Measurements from ENCODE around the gene TMEM40.
"Not testable (repeated sequence)": the region's sequence is repeated elsewhere in the genome, so short reads cannot be mapped to it uniquely, and the experiment has no call there.

Gene TMEM40

DNA sequence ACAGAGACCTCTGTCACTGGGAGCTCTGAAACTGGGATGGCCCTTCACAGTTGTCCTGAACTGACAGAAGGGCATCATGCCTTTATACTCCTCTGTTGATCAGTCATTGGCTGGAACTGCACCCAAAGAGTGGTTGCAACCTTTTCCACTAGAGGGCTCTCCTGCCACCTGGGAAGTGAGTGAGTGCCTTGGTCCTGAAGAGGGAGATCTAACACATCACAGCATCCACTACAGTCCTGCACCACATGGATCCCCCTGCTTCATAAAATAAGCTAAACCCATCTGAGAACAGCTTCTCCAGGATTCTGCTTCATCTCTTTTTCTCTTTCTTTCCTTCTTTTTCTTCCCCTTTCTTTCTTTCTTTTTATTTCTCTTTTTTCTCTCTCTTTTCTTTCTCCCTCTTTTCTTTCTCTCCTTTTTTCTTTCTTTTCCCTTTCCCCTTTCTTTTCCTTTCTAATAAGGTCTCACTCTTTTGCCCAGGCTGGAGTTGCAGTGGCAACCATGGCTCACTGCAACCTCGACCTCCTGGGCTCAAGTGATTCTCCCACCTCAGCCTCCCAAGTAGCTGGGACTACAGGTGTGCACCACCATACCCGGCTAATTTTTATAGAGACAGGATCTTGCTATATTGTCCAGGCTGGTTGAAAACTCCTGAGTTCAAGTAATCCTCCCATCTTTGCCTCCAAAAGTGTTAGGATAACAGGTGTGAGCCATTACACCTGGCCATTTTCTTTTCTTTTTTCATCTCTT lies 52.4 kb downstream of the TMEM40 start:
- Histone ChIP-seq H3K36me3 (ENCODE audit: control insufficient read depth, insufficient read depth, low read length) (no peaks in the 10 kb centered on the region), H3K79me2 (peaks cover 4% of the 10 kb centered on the region), H3K4me2 (ENCODE audit: low read length) (no peak overlapping the region), H3K9ac (no peak overlapping the region), H3K27ac (no peak overlapping the region), H3K4me1 (no peaks in the 10 kb centered on the region), H3K4me3 (ENCODE audit: low read depth, low read length) (no peak overlapping the region), H2AFZ (peak overlapping the region; percentile 24), H3K27me3 (ENCODE audit: control insufficient read depth, insufficient read depth, low read length) (no peaks in the 10 kb centered on the region), H3K9me3 (ENCODE audit: control insufficient read depth, low read length) (no peaks in the 10 kb centered on the region)
- TF ChIP-seq, protein P1, sequence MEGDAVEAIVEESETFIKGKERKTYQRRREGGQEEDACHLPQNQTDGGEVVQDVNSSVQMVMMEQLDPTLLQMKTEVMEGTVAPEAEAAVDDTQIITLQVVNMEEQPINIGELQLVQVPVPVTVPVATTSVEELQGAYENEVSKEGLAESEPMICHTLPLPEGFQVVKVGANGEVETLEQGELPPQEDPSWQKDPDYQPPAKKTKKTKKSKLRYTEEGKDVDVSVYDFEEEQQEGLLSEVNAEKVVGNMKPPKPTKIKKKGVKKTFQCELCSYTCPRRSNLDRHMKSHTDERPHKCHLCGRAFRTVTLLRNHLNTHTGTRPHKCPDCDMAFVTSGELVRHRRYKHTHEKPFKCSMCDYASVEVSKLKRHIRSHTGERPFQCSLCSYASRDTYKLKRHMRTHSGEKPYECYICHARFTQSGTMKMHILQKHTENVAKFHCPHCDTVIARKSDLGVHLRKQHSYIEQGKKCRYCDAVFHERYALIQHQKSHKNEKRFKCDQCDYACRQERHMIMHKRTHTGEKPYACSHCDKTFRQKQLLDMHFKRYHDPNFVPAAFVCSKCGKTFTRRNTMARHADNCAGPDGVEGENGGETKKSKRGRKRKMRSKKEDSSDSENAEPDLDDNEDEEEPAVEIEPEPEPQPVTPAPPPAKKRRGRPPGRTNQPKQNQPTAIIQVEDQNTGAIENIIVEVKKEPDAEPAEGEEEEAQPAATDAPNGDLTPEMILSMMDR (IDR thresholded peaks at IDR 0.05), result peak; percentile 90

DNA sequence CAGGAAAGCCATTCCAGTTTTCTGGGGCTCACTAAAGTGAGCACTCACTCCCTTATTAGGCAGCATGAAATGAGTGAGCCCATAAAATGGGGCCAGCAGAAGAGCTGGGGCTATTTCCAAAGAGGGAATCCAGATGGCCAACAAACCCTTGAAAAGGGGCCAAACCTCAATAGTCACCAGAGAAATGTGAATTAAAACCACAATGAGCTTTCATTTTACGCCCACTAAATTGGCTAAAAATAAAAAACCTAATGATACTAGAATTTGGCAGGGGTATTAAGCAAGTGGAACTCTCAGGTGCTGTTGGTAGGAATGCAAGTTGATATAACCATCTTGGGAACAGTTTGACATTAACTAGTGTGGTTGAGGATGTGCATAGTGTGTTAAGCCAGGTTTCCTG lies 53.1 kb downstream of the TMEM40 start:
- Histone ChIP-seq H3K4me2 (ENCODE audit: low read length) (no peak overlapping the region), H2AFZ (peak overlapping the region; percentile 24), H3K4me1 (no peaks in the 10 kb centered on the region)

DNA sequence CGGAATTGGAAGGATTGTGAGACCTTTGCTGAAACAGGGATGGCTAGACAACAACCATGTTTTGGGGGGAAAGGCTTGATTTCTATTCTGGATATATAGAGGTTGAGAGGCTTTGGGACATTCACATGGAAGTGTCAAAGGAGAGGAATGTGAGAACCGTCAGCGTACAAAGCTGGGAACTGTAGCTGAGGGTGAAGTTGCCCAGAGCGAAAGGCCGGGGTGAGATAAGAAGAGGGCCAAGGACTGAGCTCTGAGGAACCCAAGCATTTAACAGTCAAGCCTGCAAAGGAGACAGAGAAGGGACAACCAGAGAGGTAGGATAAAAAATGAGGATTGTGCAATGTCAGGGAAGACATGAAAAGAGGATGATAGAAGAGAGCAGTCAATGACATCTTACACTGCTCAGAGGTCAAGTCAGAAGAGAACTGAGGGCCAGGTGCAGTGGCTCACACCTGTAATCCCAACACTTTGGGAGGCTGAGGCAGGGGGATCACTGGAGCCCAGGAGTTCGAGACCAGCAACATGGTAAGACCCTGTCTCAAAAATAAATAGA lies 53.6 kb downstream of the TMEM40 start:
- H3K9me3 ChIP-seq (ENCODE audit: control insufficient read depth, low read length), result no peaks in the 10 kb centered on the region
- peaks cover 4% of the 10 kb centered on the region for H3K79me2 ChIP-seq
- H2AFZ ChIP-seq, result no peak overlapping the region
- H3K4me2 ChIP-seq (ENCODE audit: low read length), result no peak overlapping the region
- H3K36me3 ChIP-seq (ENCODE audit: control insufficient read depth, insufficient read depth, low read length), result no peaks in the 10 kb centered on the region
- H3K4me3 ChIP-seq (ENCODE audit: low read depth, low read length), result no peak overlapping the region
- TF ChIP-seq, protein P1 (IDR thresholded peaks at IDR 0.05), result no peak
- no peaks in the 10 kb centered on the region for H3K27me3 ChIP-seq (ENCODE audit: control insufficient read depth, insufficient read depth, low read length)
- no peaks in the 10 kb centered on the region for H3K4me1 ChIP-seq
- no peak overlapping the region for H3K9ac ChIP-seq
- no peak overlapping the region for H3K27ac ChIP-seq

More for the DNA sequence above, 53.1 kb downstream of the TMEM40 start:
- Histone ChIP-seq H3K36me3 (ENCODE audit: control insufficient read depth, insufficient read depth, low read length) (no peaks in the 10 kb centered on the region), H3K27me3 (ENCODE audit: control insufficient read depth, insufficient read depth, low read length) (no peaks in the 10 kb centered on the region), H3K79me2 (peaks cover 4% of the 10 kb centered on the region), H3K9ac (no peak overlapping the region), H3K9me3 (ENCODE audit: control insufficient read depth, low read length) (no peaks in the 10 kb centered on the region), H3K27ac (no peak overlapping the region), H3K4me3 (ENCODE audit: low read depth, low read length) (no peak overlapping the region)
- TF ChIP-seq, protein P1 (IDR thresholded peaks at IDR 0.05), result no peak

DNA sequence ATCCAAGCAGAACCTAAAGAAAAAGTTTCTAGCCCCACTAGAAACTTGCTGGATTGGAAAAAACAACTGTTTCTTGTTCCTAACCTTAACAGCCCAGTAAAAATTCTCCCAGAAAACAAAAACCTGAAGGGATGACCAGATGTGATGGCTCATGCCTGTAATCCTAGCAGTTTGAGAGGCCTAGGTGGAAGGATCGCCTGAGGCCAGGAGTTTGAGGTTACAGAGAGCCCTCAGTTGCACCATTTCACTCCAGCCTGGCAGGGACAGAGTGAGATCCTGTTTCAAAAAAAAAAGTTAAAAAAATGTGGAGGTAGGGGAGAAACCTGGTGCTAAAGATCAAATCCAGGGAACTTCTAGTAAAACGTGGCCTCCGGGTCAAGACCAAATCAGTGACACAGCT lies 56.6 kb downstream of the TMEM40 start:
- no peaks in the 10 kb centered on the region for H3K27me3 ChIP-seq (ENCODE audit: control insufficient read depth, insufficient read depth, low read length)
- TF ChIP-seq, protein P1 (IDR thresholded peaks at IDR 0.05), result no peak
- H3K4me3 ChIP-seq (ENCODE audit: low read depth, low read length), result no peak overlapping the region
- peaks cover 4% of the 10 kb centered on the region for H3K79me2 ChIP-seq
- no peaks in the 10 kb centered on the region for H3K9me3 ChIP-seq (ENCODE audit: control insufficient read depth, low read length)
- no peaks in the 10 kb centered on the region for H3K4me1 ChIP-seq
- H3K9ac ChIP-seq, result no peak overlapping the region
- H2AFZ ChIP-seq, result peak overlapping the region; percentile 51
- no peak overlapping the region for H3K4me2 ChIP-seq (ENCODE audit: low read length)
- H3K36me3 ChIP-seq (ENCODE audit: control insufficient read depth, insufficient read depth, low read length), result no peaks in the 10 kb centered on the region
- H3K27ac ChIP-seq, result no peak overlapping the region

DNA sequence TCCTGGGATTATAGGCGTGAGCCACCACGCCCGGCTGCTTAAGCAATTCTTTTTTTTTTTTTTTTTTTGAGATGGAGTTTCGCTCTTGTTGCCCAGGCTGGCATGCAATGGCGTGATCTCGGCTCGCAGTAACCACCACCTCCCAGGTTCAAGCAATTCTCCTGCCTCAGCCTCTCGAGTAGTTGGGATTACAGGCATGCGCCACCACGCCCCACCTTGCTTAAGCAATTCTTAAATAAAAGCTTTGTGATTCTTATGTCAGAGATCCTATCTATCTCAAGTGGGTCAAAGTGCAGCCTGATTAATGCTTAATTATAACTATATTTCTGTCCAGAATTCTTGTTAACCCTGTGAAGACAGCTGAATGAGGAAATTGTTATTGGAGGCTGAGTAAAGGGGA lies 57.5 kb downstream of the TMEM40 start:
- not testable (repeated sequence) for H2AFZ ChIP-seq; H3K4me2 ChIP-seq (ENCODE audit: low read length); H3K36me3 ChIP-seq (ENCODE audit: control insufficient read depth, insufficient read depth, low read length); H3K4me1 ChIP-seq; H3K79me2 ChIP-seq; H3K9ac ChIP-seq; H3K27me3 ChIP-seq (ENCODE audit: control insufficient read depth, insufficient read depth, low read length); H3K4me3 ChIP-seq (ENCODE audit: low read depth, low read length); H3K27ac ChIP-seq; H3K9me3 ChIP-seq (ENCODE audit: control insufficient read depth, low read length)
